ENCODE measurements around the gene FAM200C. TPM values are rescaled to one million over a fixed set of nuclear protein-coding genes. Genes with fewer than 3 reads are reported as not detected.
A peak's percentile ranks its signal among the peaks of the same experiment; 100 is the strongest.

Gene FAM200C
- total RNA-seq, 4 donors from 2014 or later = 0.51 to 1.1 (median 0.86) TPM

- no peak overlapping the region for H3K4me3 ChIP-seq
- H3K4me1 ChIP-seq = peaks cover 27 to 30% of the 10 kb centered on the region in 2 donors
These were observed 43.1 kb downstream of the FAM200C start for GRCh38 chr5:160356550-160357347.

DNA sequence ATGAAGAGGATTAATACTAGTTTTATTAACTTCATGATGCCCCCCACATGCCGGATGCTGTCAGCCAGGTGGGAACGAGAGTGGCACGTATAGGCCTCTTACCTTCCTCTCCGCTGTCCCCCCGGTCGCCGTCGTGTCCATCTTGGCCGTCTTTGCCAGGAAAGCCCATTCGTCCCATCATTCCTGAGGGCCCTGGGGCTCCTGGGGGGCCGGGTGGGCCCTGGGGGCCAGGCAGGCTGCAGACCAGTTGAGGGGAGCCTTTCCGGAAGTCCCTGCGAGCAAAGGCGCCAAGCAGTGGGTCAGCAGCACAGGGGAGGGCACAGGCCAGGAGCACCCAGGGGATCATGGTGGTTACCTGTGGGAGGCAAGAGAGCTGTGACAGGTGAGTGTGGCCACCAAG lies 45.2 kb downstream of the FAM200C start:
- Histone ChIP-seq H3K27me3 (no peaks in the 10 kb centered on the region), H3K4me3 (no peak overlapping the region), H3K36me3 (no peaks in the 10 kb centered on the region), H3K27ac (no peak overlapping the region), H3K4me1 (peaks cover 27 to 30% of the 10 kb centered on the region in 2 donors), H3K9me3 (no peaks in the 10 kb centered on the region)
- DNase-seq (no peak), ATAC-seq (no peak)
- intact Hi-C loops (cut with DNase I; ENCODE audit: low total_unique reads) = loop anchor here (5.0 kb wide), 2 partner anchors 43 to 237 kb away; partner anchors contain the start of gene PWWP2A
- TF ChIP-seq POLR2A (IDR thresholded peaks at IDR 0.05) (no peak), CTCF (IDR thresholded peaks at IDR 0.05 in 4 of 5, conservative IDR thresholded peaks at IDR 0.05 in 1 of 5) (no peak)
- in situ Hi-C loops (cut with MboI; ENCODE audit: low sequenced_read_pairs in 4 of 4) = no loop called here

More at GRCh38 chr5:160356550-160357347, 43.1 kb downstream of the FAM200C start:
- intact Hi-C loops (cut with DNase I; ENCODE audit: low total_unique reads) (no loop called here), in situ Hi-C loops (cut with MboI; ENCODE audit: low sequenced_read_pairs in 4 of 4) (no loop called here)
- H3K9me3 ChIP-seq = no peaks in the 10 kb centered on the region
- H3K36me3 ChIP-seq = no peaks in the 10 kb centered on the region
- H3K27me3 ChIP-seq = no peaks in the 10 kb centered on the region
- DNase-seq (no peak), ATAC-seq (no peak)
- TF ChIP-seq CTCF (IDR thresholded peaks at IDR 0.05 in 4 of 5, conservative IDR thresholded peaks at IDR 0.05 in 1 of 5) (no peak), POLR2A (IDR thresholded peaks at IDR 0.05) (no peak)
- H3K27ac ChIP-seq = peak overlapping the region in 3 of 4 donors; percentile 51 to 76 (median 67)

DNA sequence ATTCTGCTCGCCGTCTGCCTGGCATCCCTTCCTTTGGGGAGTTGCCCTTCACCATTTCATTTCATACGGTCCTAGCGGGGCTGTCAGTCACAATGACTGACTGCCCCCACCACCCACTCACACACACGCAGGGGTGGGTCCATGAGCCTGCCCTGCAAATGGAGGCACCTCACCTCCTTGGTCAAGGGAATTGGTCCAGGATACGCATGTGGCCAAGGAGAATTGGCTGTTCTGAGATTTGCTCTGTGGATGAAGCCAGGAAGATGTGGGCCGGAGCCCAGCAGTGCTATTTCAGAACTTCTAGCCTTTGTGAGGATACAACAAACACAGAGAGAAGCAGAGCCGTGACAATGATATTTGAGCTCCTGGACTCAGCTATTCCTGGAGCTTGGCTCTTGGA lies 46.5 kb downstream of the FAM200C start:
- peak; percentile 69 to 90 for DNase-seq
- intact Hi-C loops (cut with DNase I; ENCODE audit: low total_unique reads) (loop anchor here (5.0 kb wide), 2 partner anchors 44 to 236 kb away; partner anchors contain the start of gene PWWP2A), in situ Hi-C loops (cut with MboI; ENCODE audit: low sequenced_read_pairs in 4 of 4) (no loop called here)
- H3K4me3 ChIP-seq = peak overlapping the region in 3 of 4 donors; percentile 11 to 15 (median 11)
- peaks cover 24 to 30% of the 10 kb centered on the region in 2 donors for H3K4me1 ChIP-seq
- H3K36me3 ChIP-seq = no peaks in the 10 kb centered on the region
- ATAC-seq = peak; percentile 96 to 97
- H3K27ac ChIP-seq = peak overlapping the region; percentile 64 to 84 (median 72)
- H3K9me3 ChIP-seq = no peaks in the 10 kb centered on the region
- H3K27me3 ChIP-seq = no peaks in the 10 kb centered on the region
- TF ChIP-seq POLR2A (IDR thresholded peaks at IDR 0.05) (no peak), CTCF (IDR thresholded peaks at IDR 0.05 in 4 of 5, conservative IDR thresholded peaks at IDR 0.05 in 1 of 5) (no peak)

DNA sequence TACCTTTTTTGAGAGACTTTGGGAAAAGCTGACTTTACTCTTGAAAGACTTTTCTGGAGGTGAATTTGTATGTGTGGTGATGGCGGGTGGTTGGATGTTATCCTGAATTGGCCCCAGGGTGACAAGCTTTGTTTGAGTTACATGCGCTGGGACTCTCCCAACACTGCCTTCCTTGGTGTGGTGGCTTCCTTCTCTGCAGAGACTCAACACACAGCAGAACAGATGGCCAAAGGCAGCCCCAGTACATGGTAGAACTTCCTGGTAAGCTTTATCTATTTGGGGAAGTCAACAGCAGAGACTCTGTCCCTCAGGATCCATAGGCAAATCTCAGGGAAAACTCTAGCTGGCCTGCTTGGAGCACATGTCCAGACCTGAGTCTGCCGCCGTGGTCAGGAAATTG lies 47.5 kb downstream of the FAM200C start:
- in situ Hi-C loops (cut with MboI; ENCODE audit: low sequenced_read_pairs in 4 of 4) = no loop called here
- Histone ChIP-seq H3K9me3 (no peaks in the 10 kb centered on the region), H3K4me3 (no peak overlapping the region), H3K27ac (no peak overlapping the region), H3K27me3 (no peaks in the 10 kb centered on the region), H3K4me1 (peaks cover 13 to 19% of the 10 kb centered on the region in 2 donors), H3K36me3 (no peaks in the 10 kb centered on the region)
- TF ChIP-seq POLR2A (IDR thresholded peaks at IDR 0.05) = no peak
- TF ChIP-seq CTCF (IDR thresholded peaks at IDR 0.05 in 4 of 5, conservative IDR thresholded peaks at IDR 0.05 in 1 of 5) = no peak
- DNase-seq (no peak), ATAC-seq (no peak)
- intact Hi-C loops (cut with DNase I; ENCODE audit: low total_unique reads) = loop anchor here (5.0 kb wide), 2 partner anchors 45 to 235 kb away; partner anchors contain the start of gene PWWP2A

Data from gastrocnemius medialis (tissue), 4 donors.